Spleen (tissue), 7 donors: ENCODE data around the gene DNAJC15.

ENCODE experiments used
- POLR2A ChIP-seq, 3 donors: fragments of 450-650 bp; IDR thresholded peaks; one replicate each; pipeline ENCODE4 v1.5.1; 2017; ENCODE audit warnings: antibody characterized with exemption in 3 of 3, mild to moderate bottlenecking in 1 of 3
- POLR2AphosphoS5 ChIP-seq, 3 donors: sonication (generic); formaldehyde crosslinking; IDR thresholded peaks; one replicate each; pipeline ENCODE4 v1.5.1; 2017; ENCODE audit warnings: antibody characterized with exemption in 3 of 3
- TF ChIP-seq, protein P1 (sequence below), 11 experiments: fragments of 200-600 bp in 7 of 11; fragments of 450-650 bp in 4 of 11; sonication (generic) in 4 of 11; IDR thresholded peaks in 8 of 11; conservative IDR thresholded peaks in 3 of 11; 1 replicate in 7 of 11; 2 replicates in 4 of 11; pipeline versions ENCODE4 v1.4.0 to v1.8.0; 2016 to 2021; ENCODE audit warnings: antibody characterized with exemption in 11 of 11, inconsistent platforms in 4 of 11, mild to moderate bottlenecking in 1 of 11
- donor health status: DM: no; HTN: no; CAD: no; lungs with moderate emphysema.
- donor health status: DM: no; HTN: no; CAD: no.
- donor health status: DM: no; HTN: no; CAD: no.

DNA sequence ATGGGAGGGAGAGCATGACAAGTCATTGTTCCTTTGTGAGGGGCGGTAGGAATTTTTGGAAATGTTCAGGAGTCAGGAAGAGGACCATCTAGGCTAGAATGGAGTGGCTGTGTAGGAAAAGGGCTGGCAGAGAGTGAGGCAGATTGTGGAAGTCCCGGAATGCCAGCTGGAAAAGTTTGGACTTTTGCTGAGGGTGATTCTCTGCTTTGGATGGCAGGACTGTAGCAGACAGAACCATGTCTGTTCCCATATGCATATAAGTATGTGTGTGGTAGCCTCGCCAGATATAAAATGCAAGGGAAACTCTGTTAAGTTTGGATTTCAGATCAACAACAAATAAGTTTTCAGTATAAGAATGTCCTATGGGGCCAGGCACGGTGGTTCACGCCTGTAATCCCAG lies 112.1 kb downstream of the DNAJC15 start:
- TF ChIP-seq, protein P1, sequence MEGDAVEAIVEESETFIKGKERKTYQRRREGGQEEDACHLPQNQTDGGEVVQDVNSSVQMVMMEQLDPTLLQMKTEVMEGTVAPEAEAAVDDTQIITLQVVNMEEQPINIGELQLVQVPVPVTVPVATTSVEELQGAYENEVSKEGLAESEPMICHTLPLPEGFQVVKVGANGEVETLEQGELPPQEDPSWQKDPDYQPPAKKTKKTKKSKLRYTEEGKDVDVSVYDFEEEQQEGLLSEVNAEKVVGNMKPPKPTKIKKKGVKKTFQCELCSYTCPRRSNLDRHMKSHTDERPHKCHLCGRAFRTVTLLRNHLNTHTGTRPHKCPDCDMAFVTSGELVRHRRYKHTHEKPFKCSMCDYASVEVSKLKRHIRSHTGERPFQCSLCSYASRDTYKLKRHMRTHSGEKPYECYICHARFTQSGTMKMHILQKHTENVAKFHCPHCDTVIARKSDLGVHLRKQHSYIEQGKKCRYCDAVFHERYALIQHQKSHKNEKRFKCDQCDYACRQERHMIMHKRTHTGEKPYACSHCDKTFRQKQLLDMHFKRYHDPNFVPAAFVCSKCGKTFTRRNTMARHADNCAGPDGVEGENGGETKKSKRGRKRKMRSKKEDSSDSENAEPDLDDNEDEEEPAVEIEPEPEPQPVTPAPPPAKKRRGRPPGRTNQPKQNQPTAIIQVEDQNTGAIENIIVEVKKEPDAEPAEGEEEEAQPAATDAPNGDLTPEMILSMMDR (IDR thresholded peaks at IDR 0.05 in 8 of 11, conservative IDR thresholded peaks at IDR 0.05 in 3 of 11), result no peak
- TF ChIP-seq POLR2A (IDR thresholded peaks at IDR 0.05), result no peak
- TF ChIP-seq POLR2AphosphoS5 (IDR thresholded peaks at IDR 0.05), result no peak
